Hepatocyte (in vitro differentiated cells): ENCODE results near the gene MAST4. TPM values are rescaled to one million over a fixed set of nuclear protein-coding genes. Genes with fewer than 3 reads are reported as not detected.
A peak's percentile ranks its signal among the peaks of the same experiment; 100 is the strongest.

Source experiments
- DNase-seq: peaks from one replicate; pipeline ENCODE4 v3.0.0-alpha.2; 2016; ENCODE audit warnings: low spot score
- H2AFZ ChIP-seq: fragments of 200-600 bp; sonication (generic); 2 replicates; pipeline ENCODE4 v1.6.0; 2016; ENCODE audit warnings: antibody characterized with exemption, mild to moderate bottlenecking
- H3K27ac ChIP-seq: fragments of 200-600 bp; sonication (generic); 2 replicates; pipeline ENCODE4 v1.5.1; 2016; ENCODE audit warnings: mild to moderate bottlenecking
- H3K27me3 ChIP-seq: fragments of 200-600 bp; sonication (generic); 2 replicates; pipeline ENCODE4 v1.6.1; 2016
- H3K36me3 ChIP-seq: fragments of 200-600 bp; sonication (generic); replicated peaks from 2 replicates; pipeline ENCODE4 v1.5.1; 2016; ENCODE audit warnings: low read depth; ENCODE audit not compliant: insufficient read depth
- H3K4me1 ChIP-seq: fragments of 200-600 bp; sonication (generic); 2 replicates; pipeline ENCODE4 v1.5.1; 2016; ENCODE audit warnings: mild to moderate bottlenecking, moderate library complexity; ENCODE audit not compliant: insufficient read depth
- H3K4me2 ChIP-seq: fragments of 200-600 bp; sonication (generic); 2 replicates; pipeline ENCODE4 v1.6.0; 2016
- H3K4me3 ChIP-seq: fragments of 200-600 bp; sonication (generic); 2 replicates; pipeline ENCODE4 v1.5.1; 2016; ENCODE audit warnings: mild to moderate bottlenecking
- H3K79me2 ChIP-seq: fragments of 200-600 bp; sonication (generic); 2 replicates; pipeline ENCODE4 v1.6.0; 2017; ENCODE audit warnings: mild to moderate bottlenecking
- H3K9me2 ChIP-seq: fragments of 200-600 bp; sonication (generic); replicated peaks from 2 replicates; pipeline ENCODE4 v1.6.0; 2017; ENCODE audit warnings: mild to moderate bottlenecking; ENCODE audit not compliant: insufficient read depth
- H3K9me3 ChIP-seq: fragments of 200-600 bp; sonication (generic); 2 replicates; pipeline ENCODE4 v1.5.1; 2016; ENCODE audit warnings: low read depth, mild to moderate bottlenecking
- H4K20me1 ChIP-seq: fragments of 200-600 bp; sonication (generic); 2 replicates; pipeline ENCODE4 v1.6.0; 2016; ENCODE audit warnings: mild to moderate bottlenecking; ENCODE audit not compliant: insufficient read depth, poor library complexity, severe bottlenecking
- EZH2 ChIP-seq: fragments of 200-600 bp; sonication (generic); IDR thresholded peaks from 2 replicates; pipeline ENCODE4 v1.6.1; 2016; ENCODE audit warnings: antibody characterized with exemption, mild to moderate bottlenecking, borderline replicate concordance
- EZH2phosphoT487 ChIP-seq: fragments of 200-600 bp; sonication (generic); IDR thresholded peaks from one replicate; pipeline ENCODE4 v1.6.1; 2018; ENCODE audit warnings: antibody characterized with exemption, mild to moderate bottlenecking, low read depth, moderate library complexity; ENCODE audit not compliant: unreplicated experiment, severe bottlenecking
- WGBS: methylation state at CpG from one replicate; pipeline ENCODE4 v1.1.6; 2016; ENCODE audit warnings: low lambda C conversion rate; ENCODE audit errors: missing lambda C conversion rate; 5-methylcytosine and 5-hydroxymethylcytosine counted together
- polyA plus RNA-seq: library from polyadenylated mRNA; unstranded; fragments of >200 nt; fragmentation: Nextera tagmentation; extraction: Ambion mirVana; gene quantifications from 2 replicates; pipeline ENCODE4 v1.2.1, GENCODE V29; 2016
- total RNA-seq: library from RNA; depleted of rRNA; stranded (reverse); fragments of >200 nt; gene quantifications from 2 replicates; pipeline ENCODE4 v1.2.3, GENCODE V29; 2014
- TF ChIP-seq, protein P1 (sequence below): fragments of 200-600 bp; sonication (generic); IDR thresholded peaks from 2 replicates; pipeline ENCODE4 v1.5.1; 2016; ENCODE audit warnings: antibody characterized with exemption, mild to moderate bottlenecking; ENCODE audit not compliant: poor library complexity

Gene MAST4
- total and polyA plus RNA-seq, 2 experiments from 2014 or later, result 11.7 to 13.2 TPM

DNA sequence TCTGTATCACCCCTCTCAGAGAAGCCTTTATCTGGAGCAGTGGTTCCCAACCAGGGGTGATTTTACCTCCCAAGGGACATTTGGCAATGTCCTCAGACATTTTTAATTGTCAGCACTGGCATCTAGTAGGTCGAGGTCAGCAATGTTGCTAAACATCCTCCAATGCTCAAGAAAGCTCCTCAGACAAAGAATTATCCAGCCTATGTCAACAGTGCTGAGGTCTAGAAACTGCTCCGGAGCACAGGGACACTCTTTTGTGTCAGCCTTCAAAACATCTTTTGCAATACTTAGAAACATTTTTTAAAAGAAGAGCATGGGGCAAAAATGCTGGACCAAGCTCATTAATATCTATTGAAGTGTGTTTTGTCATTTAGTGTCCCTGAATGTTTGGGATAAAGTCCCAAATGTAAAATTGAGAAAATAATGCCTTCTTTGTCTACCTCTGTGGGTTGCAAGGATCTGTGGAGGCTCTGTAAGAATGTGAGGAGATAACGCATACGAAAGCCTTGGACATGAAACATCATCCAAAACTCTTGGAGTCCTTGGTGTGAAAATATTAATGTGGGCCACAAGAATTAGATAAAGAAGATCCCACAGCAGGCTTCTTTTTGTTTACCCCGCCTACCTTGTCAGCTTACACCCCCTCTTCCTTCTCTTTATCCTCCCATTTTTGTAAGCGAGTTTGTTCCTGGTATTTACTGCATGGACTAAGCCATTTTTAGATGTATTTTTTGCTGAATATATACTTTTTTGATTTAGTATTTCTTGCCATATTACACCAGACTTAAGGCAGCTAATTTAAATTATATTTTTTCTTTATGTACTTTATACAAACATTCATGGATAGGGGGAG is 406.9 kb downstream of the MAST4 start:
- peak overlapping the region; percentile 89 for H3K27ac ChIP-seq
- TF ChIP-seq EZH2phosphoT487, result no peak
- TF ChIP-seq EZH2, result no peak
- no peaks in the 10 kb centered on the region for H3K9me2 ChIP-seq
- peak overlapping the region; percentile 78 for H3K4me2 ChIP-seq
- peaks cover 31% of the 10 kb centered on the region for H3K79me2 ChIP-seq
- H3K4me3 ChIP-seq, result peak overlapping the region; percentile 43
- H4K20me1 ChIP-seq, result no peaks in the 10 kb centered on the region
- peaks cover 20% of the 10 kb centered on the region for H3K4me1 ChIP-seq
- DNase-seq, result no peak
- H2AFZ ChIP-seq, result peak overlapping the region; percentile 65
- H3K36me3 ChIP-seq, result no peaks in the 10 kb centered on the region
- WGBS, result 47% methylated on average over 6 of the region's 6 CpGs
- H3K9me3 ChIP-seq, result no peaks in the 10 kb centered on the region
- no peaks in the 10 kb centered on the region for H3K27me3 ChIP-seq

DNA sequence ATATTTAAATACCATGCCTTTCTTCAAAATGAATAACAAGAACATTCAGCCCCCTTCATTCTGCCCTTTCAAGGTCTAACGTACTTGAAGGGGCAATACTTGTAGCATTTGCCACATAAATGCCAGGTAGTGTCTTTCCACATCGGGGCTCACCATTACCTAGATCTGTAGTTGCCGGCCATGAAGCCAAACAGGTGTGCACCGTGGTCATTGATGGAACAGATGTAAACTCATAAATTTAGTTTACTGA is 407.4 kb downstream of the MAST4 start:
- H3K9me3 ChIP-seq, result no peaks in the 10 kb centered on the region
- peaks cover 20% of the 10 kb centered on the region for H3K4me1 ChIP-seq
- peak overlapping the region; percentile 43 for H3K4me3 ChIP-seq
- no peaks in the 10 kb centered on the region for H3K27me3 ChIP-seq
- DNase-seq, result no peak
- peak overlapping the region; percentile 89 for H3K27ac ChIP-seq
- WGBS, result under 1% methylated on average over 4 of the region's 4 CpGs
- peak overlapping the region; percentile 65 for H2AFZ ChIP-seq
- no peaks in the 10 kb centered on the region for H3K36me3 ChIP-seq
- peaks cover 36% of the 10 kb centered on the region for H3K79me2 ChIP-seq
- peak overlapping the region; percentile 78 for H3K4me2 ChIP-seq
- no peaks in the 10 kb centered on the region for H3K9me2 ChIP-seq
- H4K20me1 ChIP-seq, result no peaks in the 10 kb centered on the region
- TF ChIP-seq, protein P1, sequence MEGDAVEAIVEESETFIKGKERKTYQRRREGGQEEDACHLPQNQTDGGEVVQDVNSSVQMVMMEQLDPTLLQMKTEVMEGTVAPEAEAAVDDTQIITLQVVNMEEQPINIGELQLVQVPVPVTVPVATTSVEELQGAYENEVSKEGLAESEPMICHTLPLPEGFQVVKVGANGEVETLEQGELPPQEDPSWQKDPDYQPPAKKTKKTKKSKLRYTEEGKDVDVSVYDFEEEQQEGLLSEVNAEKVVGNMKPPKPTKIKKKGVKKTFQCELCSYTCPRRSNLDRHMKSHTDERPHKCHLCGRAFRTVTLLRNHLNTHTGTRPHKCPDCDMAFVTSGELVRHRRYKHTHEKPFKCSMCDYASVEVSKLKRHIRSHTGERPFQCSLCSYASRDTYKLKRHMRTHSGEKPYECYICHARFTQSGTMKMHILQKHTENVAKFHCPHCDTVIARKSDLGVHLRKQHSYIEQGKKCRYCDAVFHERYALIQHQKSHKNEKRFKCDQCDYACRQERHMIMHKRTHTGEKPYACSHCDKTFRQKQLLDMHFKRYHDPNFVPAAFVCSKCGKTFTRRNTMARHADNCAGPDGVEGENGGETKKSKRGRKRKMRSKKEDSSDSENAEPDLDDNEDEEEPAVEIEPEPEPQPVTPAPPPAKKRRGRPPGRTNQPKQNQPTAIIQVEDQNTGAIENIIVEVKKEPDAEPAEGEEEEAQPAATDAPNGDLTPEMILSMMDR, result no peak
- TF ChIP-seq EZH2phosphoT487 (no peak), EZH2 (no peak)

DNA sequence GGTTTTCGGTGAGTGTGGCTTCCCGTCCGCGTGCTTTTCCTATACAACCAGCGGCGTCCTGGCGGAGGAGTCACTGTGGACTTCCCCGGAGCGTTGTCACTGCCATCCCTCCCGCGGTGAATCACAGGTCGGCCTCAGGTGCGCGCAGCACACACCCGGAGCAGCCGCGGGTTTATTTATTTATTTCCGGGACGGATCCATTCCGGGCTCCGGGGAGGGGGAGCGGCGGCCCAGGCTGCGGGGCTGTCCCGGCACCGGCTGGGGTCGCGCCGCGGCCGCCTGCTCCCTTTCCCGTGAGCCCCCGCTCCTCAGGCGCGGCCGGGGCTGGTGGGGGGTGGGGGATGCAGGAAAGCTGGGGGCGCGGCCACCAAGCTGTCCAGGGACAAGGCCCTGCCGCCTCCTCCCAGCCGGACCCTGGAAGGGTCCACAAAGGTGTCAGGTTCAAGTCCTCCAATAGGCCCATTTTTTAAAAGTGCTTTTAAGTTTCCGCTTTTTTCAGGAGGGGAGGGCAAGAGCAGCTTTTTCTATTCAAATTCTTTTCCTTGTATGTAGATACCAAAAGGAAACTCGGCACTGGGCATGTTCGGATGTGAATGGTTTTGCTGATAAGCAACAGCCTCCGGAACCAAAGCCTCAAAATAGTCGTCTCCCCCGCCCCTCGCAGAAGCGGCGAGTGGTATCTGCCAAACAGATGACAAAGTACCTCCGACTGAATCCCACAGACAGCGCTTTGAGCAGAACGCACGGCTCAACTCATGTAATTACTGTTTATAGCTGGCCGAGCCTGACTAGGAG is 407.9 kb downstream of the MAST4 start:
- Histone ChIP-seq H2AFZ (peak overlapping the region; percentile 65), H3K4me2 (peak overlapping the region; percentile 78), H3K36me3 (no peaks in the 10 kb centered on the region), H3K27me3 (no peaks in the 10 kb centered on the region), H4K20me1 (no peaks in the 10 kb centered on the region), H3K27ac (peak overlapping the region; percentile 89), H3K9me3 (no peaks in the 10 kb centered on the region), H3K9me2 (no peaks in the 10 kb centered on the region), H3K4me1 (peaks cover 20% of the 10 kb centered on the region), H3K4me3 (peak overlapping the region; percentile 44), H3K79me2 (peaks cover 40% of the 10 kb centered on the region)
- WGBS, result under 1% methylated on average over 53 of the region's 54 CpGs
- peak; percentile 91 for DNase-seq
- TF ChIP-seq, protein P1, result no peak
- TF ChIP-seq EZH2phosphoT487 (no peak), EZH2 (no peak)
